ENCODE data around the gene EME1. TPM values are rescaled to one million over a fixed set of nuclear protein-coding genes. Genes with fewer than 3 reads are reported as not detected.

Gene EME1
- total and polyA plus RNA-seq, 2 donors (not counting 3 experiments of a cell fraction or from before 2014, with no cell fraction given) = 5.6 to 9.1 TPM

- DNase-seq (ENCODE audit: low read depth, low spot score) (peak; percentile 83), FAIRE-seq (peak; percentile 88)
- TF ChIP-seq JUN (IDR thresholded peaks at IDR 0.05; ENCODE audit: borderline replicate concordance, insufficient read depth, insufficient read length, low read depth) = peak; percentile 37
- no peak for TF ChIP-seq POLR2A (IDR thresholded peaks at IDR 0.05; ENCODE audit: low read depth, low read length)
- no peak for TF ChIP-seq MYC (IDR thresholded peaks at IDR 0.05; ENCODE audit: low read depth, low read length)
- peak; percentile 60 for TF ChIP-seq FOS (IDR thresholded peaks at IDR 0.05; ENCODE audit: borderline replicate concordance, insufficient read depth, low read length)
- Histone ChIP-seq H3K36me3 (ENCODE audit: control insufficient read depth in 2 of 2, extremely low read depth in 1 of 2, insufficient read depth in 2 of 2, low read length in 2 of 2) (no peaks in the 10 kb centered on the region), H3K9me1 (replicated peaks; ENCODE audit: control insufficient read depth, extremely low read depth, insufficient read depth, low read length) (no peaks in the 10 kb centered on the region), H2AFZ (ENCODE audit: low read depth, low read length) (peak overlapping the region; percentile 61), H3K9me3 (replicated peaks; ENCODE audit: control insufficient read depth, insufficient read depth, low read length) (no peaks in the 10 kb centered on the region), H3K27me3 (ENCODE audit: control insufficient read depth in 2 of 2, insufficient read depth in 2 of 2, low read length in 2 of 2) (no peaks in the 10 kb centered on the region), H4K20me1 (replicated peaks; ENCODE audit: control insufficient read depth, extremely low read depth, insufficient read depth, low read length) (no peaks in the 10 kb centered on the region), H3K4me3 (replicated peaks in 1 of 3; ENCODE audit: insufficient read depth in 1 of 3, low read depth in 1 of 3, low read length in 3 of 3) (no peak overlapping the region), H3K4me1 (ENCODE audit: control insufficient read depth, extremely low read depth, insufficient read depth, low read length) (peaks cover 41% of the 10 kb centered on the region), H3K27ac (ENCODE audit: insufficient read depth, low read depth, low read length) (peak overlapping the region; percentile 43), H3K4me2 (ENCODE audit: insufficient read depth, low read length) (peak overlapping the region; percentile 60), H3K9ac (replicated peaks; ENCODE audit: extremely low read depth, insufficient read depth, low read length) (no peak overlapping the region), H3K79me2 (ENCODE audit: control insufficient read depth, insufficient read depth, low read length) (no peaks in the 10 kb centered on the region)
- dilution Hi-C loops (cut with MboI; ENCODE audit: extremely low pct_ligation_motif_present, low sequenced_read_pairs) = no loop called here
- ChIA-PET CTCF (interaction anchor here (0.6 to 1.5 kb wide), 2 partner anchors 11 to 27 kb away, joined by 3 to 5 read pairs; partner anchors contain the start of gene LRRC59), POLR2A (interaction anchor here (0.6 kb wide), 1 partner anchor 12 kb away, joined by 3 read pairs; no protein-coding TSS in a partner anchor)
- BruUV-seq (replicated peaks) = no TSS peak
- intact Hi-C loops (cut with micrococcal nuclease) = no loop called here
Observed at GRCh38 chr17:50423553-50424159, 50.6 kb downstream of the EME1 start.

GRCh38 chr17:50424246-50424995 is 51.4 kb downstream of the EME1 start:
- Histone ChIP-seq H3K27ac (ENCODE audit: insufficient read depth, low read depth, low read length) (peak overlapping the region; percentile 35), H3K9ac (replicated peaks; ENCODE audit: extremely low read depth, insufficient read depth, low read length) (no peak overlapping the region), H3K4me2 (ENCODE audit: insufficient read depth, low read length) (peak overlapping the region; percentile 60), H3K9me3 (replicated peaks; ENCODE audit: control insufficient read depth, insufficient read depth, low read length) (no peaks in the 10 kb centered on the region), H4K20me1 (replicated peaks; ENCODE audit: control insufficient read depth, extremely low read depth, insufficient read depth, low read length) (no peaks in the 10 kb centered on the region), H3K36me3 (ENCODE audit: control insufficient read depth in 2 of 2, extremely low read depth in 1 of 2, insufficient read depth in 2 of 2, low read length in 2 of 2) (no peaks in the 10 kb centered on the region), H3K4me1 (ENCODE audit: control insufficient read depth, extremely low read depth, insufficient read depth, low read length) (peaks cover 41% of the 10 kb centered on the region), H3K27me3 (ENCODE audit: control insufficient read depth in 2 of 2, insufficient read depth in 2 of 2, low read length in 2 of 2) (no peaks in the 10 kb centered on the region), H3K79me2 (ENCODE audit: control insufficient read depth, insufficient read depth, low read length) (no peaks in the 10 kb centered on the region), H3K4me3 (replicated peaks in 1 of 3; ENCODE audit: insufficient read depth in 1 of 3, low read depth in 1 of 3, low read length in 3 of 3) (no peak overlapping the region), H2AFZ (ENCODE audit: low read depth, low read length) (peak overlapping the region; percentile 10), H3K9me1 (replicated peaks; ENCODE audit: control insufficient read depth, extremely low read depth, insufficient read depth, low read length) (no peaks in the 10 kb centered on the region)
- no TSS peak for BruUV-seq (replicated peaks)
- dilution Hi-C loops (cut with MboI; ENCODE audit: extremely low pct_ligation_motif_present, low sequenced_read_pairs) (no loop called here), intact Hi-C loops (cut with micrococcal nuclease) (no loop called here)
- no peak for TF ChIP-seq JUN (IDR thresholded peaks at IDR 0.05; ENCODE audit: borderline replicate concordance, insufficient read depth, insufficient read length, low read depth)
- TF ChIP-seq, protein P1, sequence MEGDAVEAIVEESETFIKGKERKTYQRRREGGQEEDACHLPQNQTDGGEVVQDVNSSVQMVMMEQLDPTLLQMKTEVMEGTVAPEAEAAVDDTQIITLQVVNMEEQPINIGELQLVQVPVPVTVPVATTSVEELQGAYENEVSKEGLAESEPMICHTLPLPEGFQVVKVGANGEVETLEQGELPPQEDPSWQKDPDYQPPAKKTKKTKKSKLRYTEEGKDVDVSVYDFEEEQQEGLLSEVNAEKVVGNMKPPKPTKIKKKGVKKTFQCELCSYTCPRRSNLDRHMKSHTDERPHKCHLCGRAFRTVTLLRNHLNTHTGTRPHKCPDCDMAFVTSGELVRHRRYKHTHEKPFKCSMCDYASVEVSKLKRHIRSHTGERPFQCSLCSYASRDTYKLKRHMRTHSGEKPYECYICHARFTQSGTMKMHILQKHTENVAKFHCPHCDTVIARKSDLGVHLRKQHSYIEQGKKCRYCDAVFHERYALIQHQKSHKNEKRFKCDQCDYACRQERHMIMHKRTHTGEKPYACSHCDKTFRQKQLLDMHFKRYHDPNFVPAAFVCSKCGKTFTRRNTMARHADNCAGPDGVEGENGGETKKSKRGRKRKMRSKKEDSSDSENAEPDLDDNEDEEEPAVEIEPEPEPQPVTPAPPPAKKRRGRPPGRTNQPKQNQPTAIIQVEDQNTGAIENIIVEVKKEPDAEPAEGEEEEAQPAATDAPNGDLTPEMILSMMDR (IDR thresholded peaks at IDR 0.05; ENCODE audit: extremely low read depth in 1 of 2, insufficient read depth in 1 of 2, low read depth in 1 of 2, low read length in 2 of 2) = no peak
- no peak for TF ChIP-seq MYC (IDR thresholded peaks at IDR 0.05; ENCODE audit: low read depth, low read length)
- no peak for TF ChIP-seq POLR2AphosphoS5 (IDR thresholded peaks at IDR 0.05; ENCODE audit: insufficient read depth, low read depth, low read length)
- TF ChIP-seq, protein P2, sequence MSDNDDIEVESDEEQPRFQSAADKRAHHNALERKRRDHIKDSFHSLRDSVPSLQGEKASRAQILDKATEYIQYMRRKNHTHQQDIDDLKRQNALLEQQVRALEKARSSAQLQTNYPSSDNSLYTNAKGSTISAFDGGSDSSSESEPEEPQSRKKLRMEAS (IDR thresholded peaks at IDR 0.05; ENCODE audit: insufficient read depth, insufficient read length) = no peak
- TF ChIP-seq POLR2A (IDR thresholded peaks at IDR 0.05; ENCODE audit: low read depth, low read length) = no peak
- TF ChIP-seq EZH2 (IDR thresholded peaks at IDR 0.05; ENCODE audit: borderline replicate concordance, low read depth, low read length, severe bottlenecking) = no peak
- no peak for TF ChIP-seq GATA2 (IDR thresholded peaks at IDR 0.05; ENCODE audit: insufficient read depth, insufficient read length, low read depth, low read length)
- TF ChIP-seq FOS (IDR thresholded peaks at IDR 0.05; ENCODE audit: borderline replicate concordance, insufficient read depth, low read length) = no peak
- ChIA-PET POLR2A (interaction anchor here (0.6 kb wide), 1 partner anchor 12 kb away, joined by 3 read pairs; no protein-coding TSS in a partner anchor), CTCF (interaction anchor here (0.6 to 1.5 kb wide), 3 partner anchors 11 to 55 kb away, joined by 3 to 5 read pairs (median 3); partner anchors contain the start of gene LRRC59)
- DNase-seq (ENCODE audit: low read depth, low spot score) (no peak), FAIRE-seq (no peak)
